H9 (cell line): ENCODE results near the gene TSHB. TPM values are rescaled to one million over a fixed set of nuclear protein-coding genes. Genes with fewer than 3 reads are reported as not detected.

Source experiments
- DNase-seq: peaks from one replicate; pipeline ENCODE4 v3.0.0-alpha.2; 2017
- H2AFZ ChIP-seq: one replicate; pipeline ENCODE4 v1.6.1; 2013; ENCODE audit warnings: mild to moderate bottlenecking, low read length, control low read depth, moderate library complexity
- H2AK5ac ChIP-seq: 2 replicates; pipeline ENCODE4 v1.6.1; 2013; ENCODE audit warnings: low read length, control low read depth, mixed read lengths; ENCODE audit not compliant: insufficient read length
- H2BK120ac ChIP-seq: one replicate; pipeline ENCODE4 v1.6.1; 2013; ENCODE audit warnings: low read depth, mild to moderate bottlenecking, low read length, control low read depth, inconsistent platforms; ENCODE audit not compliant: poor library complexity, severe bottlenecking
- H2BK12ac ChIP-seq: 2 replicates; pipeline ENCODE4 v1.6.1; 2013; ENCODE audit warnings: low read length, control low read depth, mixed read lengths, low read depth; ENCODE audit not compliant: insufficient read length
- H2BK15ac ChIP-seq: 2 replicates; pipeline ENCODE4 v1.6.1; 2013; ENCODE audit warnings: low read depth, low read length, control low read depth
- H2BK20ac ChIP-seq: one replicate; pipeline ENCODE4 v1.6.1; 2013; ENCODE audit warnings: low read depth, mild to moderate bottlenecking, low read length, control low read depth, inconsistent platforms; ENCODE audit not compliant: poor library complexity, severe bottlenecking
- H2BK5ac ChIP-seq: 2 replicates; pipeline ENCODE4 v1.6.1; 2013; ENCODE audit warnings: low read length, control low read depth, mixed read lengths; ENCODE audit not compliant: insufficient read length
- H3K14ac ChIP-seq: 2 replicates; pipeline ENCODE4 v1.6.1; 2013; ENCODE audit warnings: low read length, control low read depth; ENCODE audit not compliant: insufficient read depth
- H3K18ac ChIP-seq: 2 replicates; pipeline ENCODE4 v1.6.1; 2013; ENCODE audit warnings: low read depth, mild to moderate bottlenecking, mixed read lengths, low read length, control low read depth; ENCODE audit not compliant: insufficient read length
- H3K23ac ChIP-seq: 2 replicates; pipeline ENCODE4 v1.6.1; 2013; ENCODE audit warnings: low read length, control low read depth, mixed read lengths, low read depth; ENCODE audit not compliant: insufficient read length
- H3K23me2 ChIP-seq: 2 replicates; pipeline ENCODE4 v1.6.1; 2013; ENCODE audit warnings: low read depth, mild to moderate bottlenecking, mixed read lengths, low read length, control low read depth; ENCODE audit not compliant: insufficient read length, poor library complexity, severe bottlenecking
- H3K27ac ChIP-seq: 2 replicates; pipeline ENCODE4 v1.5.1; 2013; ENCODE audit warnings: low read length, control low read depth, mixed read lengths, low read depth; ENCODE audit not compliant: insufficient read length
- H3K27me3 ChIP-seq: 2 replicates; pipeline ENCODE4 v1.6.1; 2013; ENCODE audit warnings: low read length, control low read depth, inconsistent platforms; ENCODE audit not compliant: insufficient read depth
- H3K4ac ChIP-seq: 2 replicates; pipeline ENCODE4 v1.6.1; 2013; ENCODE audit warnings: low read depth, mild to moderate bottlenecking, control low read depth, inconsistent platforms, low read length, moderate library complexity
- H3K4me1 ChIP-seq: 2 replicates; pipeline ENCODE4 v1.6.1; 2013; ENCODE audit warnings: low read length, control low read depth, inconsistent platforms; ENCODE audit not compliant: insufficient read depth
- H3K4me2 ChIP-seq: 2 replicates; pipeline ENCODE4 v1.6.1; 2013; ENCODE audit warnings: low read length, control low read depth, mixed read lengths; ENCODE audit not compliant: insufficient read length, insufficient read depth
- H3K56ac ChIP-seq: 2 replicates; pipeline ENCODE4 v1.6.1; 2013; ENCODE audit warnings: low read depth, mild to moderate bottlenecking, mixed read lengths, low read length, control low read depth; ENCODE audit not compliant: insufficient read length
- H3K79me1 ChIP-seq: 2 replicates; pipeline ENCODE4 v1.6.1; 2013; ENCODE audit warnings: low read depth, mild to moderate bottlenecking, moderate library complexity, low read length, control low read depth, inconsistent platforms; ENCODE audit not compliant: insufficient read depth, poor library complexity, severe bottlenecking
- H3K79me2 ChIP-seq: 2 replicates; pipeline ENCODE4 v1.6.1; 2013; ENCODE audit warnings: low read length, control low read depth, inconsistent platforms; ENCODE audit not compliant: insufficient read depth
- H3K9ac ChIP-seq: 2 replicates; pipeline ENCODE4 v1.6.1; 2013; ENCODE audit warnings: low read length, control low read depth, mixed read lengths; ENCODE audit not compliant: insufficient read length; ENCODE audit errors: extremely low read depth
- H3K9me3 ChIP-seq: one replicate; pipeline ENCODE4 v1.6.1; 2013; ENCODE audit warnings: low read depth, low read length, inconsistent platforms; ENCODE audit not compliant: control insufficient read depth
- H3T11ph ChIP-seq: one replicate; pipeline ENCODE4 v1.6.1; 2013; ENCODE audit warnings: mild to moderate bottlenecking, low read length, control low read depth, inconsistent platforms
- H4K20me1 ChIP-seq: one replicate; pipeline ENCODE4 v1.6.1; 2013; ENCODE audit not compliant: control insufficient read depth, insufficient read length, insufficient read depth
- H4K5ac ChIP-seq: 2 replicates; pipeline ENCODE4 v1.6.1; 2013; ENCODE audit warnings: low read depth, mild to moderate bottlenecking, mixed read lengths, low read length, control low read depth; ENCODE audit not compliant: insufficient read length
- H4K8ac ChIP-seq: replicated peaks from 2 replicates; pipeline ENCODE4 v1.6.1; 2013; ENCODE audit warnings: low read length, control low read depth, mixed read lengths, low read depth; ENCODE audit not compliant: insufficient read length
- H4K91ac ChIP-seq: 2 replicates; pipeline ENCODE4 v1.6.1; 2013; ENCODE audit warnings: low read depth, mild to moderate bottlenecking, moderate library complexity, mixed read lengths, low read length, control low read depth; ENCODE audit not compliant: insufficient read length
- H3K27ac Mint-ChIP-seq, 3 experiments: 2 replicates in 2 of 3; 3 replicates in 1 of 3; pipeline ENCODE4 v1.8.0; 2020 to 2021; ENCODE audit warnings: mixed read lengths in 3 of 3, mild to moderate bottlenecking in 1 of 3, moderate library complexity in 1 of 3
- H3K27me3 Mint-ChIP-seq: 2 replicates; pipeline ENCODE4 v1.8.0; 2021; ENCODE audit warnings: low read depth, mild to moderate bottlenecking, moderate library complexity, mixed read lengths
- H3K36me3 Mint-ChIP-seq, 3 experiments: 2 replicates in 2 of 3; 3 replicates in 1 of 3; pipeline ENCODE4 v1.8.0; 2020 to 2021; ENCODE audit warnings: low read depth in 3 of 3, mixed read lengths in 3 of 3; ENCODE audit not compliant: insufficient read depth in 1 of 3
- H3K4me1 Mint-ChIP-seq, 2 experiments: 2 replicates each; pipeline ENCODE4 v1.8.0; 2020; ENCODE audit warnings: mixed read lengths in 2 of 2
- H3K4me3 Mint-ChIP-seq, 2 experiments: 2 replicates in 1 of 2; 3 replicates in 1 of 2; pipeline ENCODE4 v1.8.0; 2020 to 2021; ENCODE audit warnings: mild to moderate bottlenecking in 2 of 2, mixed read lengths in 2 of 2, moderate library complexity in 1 of 2
- H3K9me3 Mint-ChIP-seq, 2 experiments: 2 replicates in 1 of 2; 3 replicates in 1 of 2; pipeline ENCODE4 v1.8.0; 2020; ENCODE audit warnings: mild to moderate bottlenecking in 2 of 2, mixed read lengths in 2 of 2, moderate library complexity in 1 of 2
- CTCF ChIP-seq: fragments of 200-600 bp; sonication (generic); conservative IDR thresholded peaks from 3 replicates; pipeline ENCODE4 v1.8.0; 2021; ENCODE audit warnings: antibody characterized with exemption, mild to moderate bottlenecking
- WGBS: extraction: QIAGEN DNeasy Blood & Tissue Kit; methylation state at CpG from one replicate; pipeline ENCODE4 v1.1.7; 2013; ENCODE audit warnings: missing lambda C conversion rate, low lambda C conversion rate, mixed read lengths; ENCODE audit not compliant: insufficient read length; ENCODE audit errors: extremely low coverage; 5-methylcytosine and 5-hydroxymethylcytosine counted together
- total RNA-seq: library from RNA; stranded (reverse); gene quantifications from 2 replicates; pipeline ENCODE4 v1.2.1, GENCODE V29; 2021

Gene TSHB
- total RNA-seq, 1 experiment from 2014 or later: not detected

DNA sequence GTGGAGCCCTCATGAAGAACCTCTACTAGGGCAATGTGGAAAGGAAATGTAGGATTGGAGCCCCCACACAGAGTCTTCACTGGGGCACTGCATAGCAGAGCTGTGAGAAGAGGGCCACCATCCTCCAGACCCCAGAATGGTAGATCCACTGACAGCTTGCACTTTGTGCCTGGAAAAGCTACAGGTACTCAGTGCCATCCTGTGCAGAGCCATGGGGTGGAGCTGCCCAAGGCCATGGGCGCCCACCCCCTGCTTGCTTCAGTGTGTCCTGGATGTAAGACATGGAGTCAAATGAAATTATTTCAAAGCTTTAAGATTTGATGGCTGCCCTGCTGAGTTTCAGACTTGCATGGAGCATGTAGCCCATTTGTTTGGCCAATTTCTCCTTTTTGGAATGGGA, 17.2 kb upstream of the TSHB start:
- Mint-ChIP-seq H3K4me1 (peaks cover 0 to 3% of the 10 kb centered on the region in 2 experiments; a peak in 1 of 4 replicates), H3K4me3 (no peak overlapping the region), H3K27me3 (peaks cover 2% of the 10 kb centered on the region), H3K36me3 (no peaks in the 10 kb centered on the region), H3K9me3 (peaks cover 3 to 10% of the 10 kb centered on the region in 2 experiments; a peak in 3 of 5 replicates), H3K27ac (no peak overlapping the region)
- H2BK5ac ChIP-seq: no peak overlapping the region
- no peaks in the 10 kb centered on the region for H3K4me1 ChIP-seq
- no peak overlapping the region for H3K27ac ChIP-seq
- H3K27me3 ChIP-seq: no peaks in the 10 kb centered on the region
- no peak overlapping the region for H4K91ac ChIP-seq
- H3K23me2 ChIP-seq: no peaks in the 10 kb centered on the region
- no peak overlapping the region for H2AK5ac ChIP-seq
- H3K18ac ChIP-seq: no peak overlapping the region
- no peaks in the 10 kb centered on the region for H3K9me3 ChIP-seq
- no peak overlapping the region for H3K56ac ChIP-seq
- H3K4me2 ChIP-seq: no peak overlapping the region
- WGBS: no CpG with 5 or more reads among the region's 1 CpG
- no peak overlapping the region for H4K5ac ChIP-seq
- no peak overlapping the region for H2BK15ac ChIP-seq
- no peak overlapping the region for H2AFZ ChIP-seq
- no peak for DNase-seq
- no peak for TF ChIP-seq CTCF
- H3K14ac ChIP-seq: no peak overlapping the region
- H3T11ph ChIP-seq: no peak overlapping the region
- no peaks in the 10 kb centered on the region for H4K20me1 ChIP-seq
- H3K23ac ChIP-seq: no peak overlapping the region
- no peaks in the 10 kb centered on the region for H3K79me2 ChIP-seq
- H3K9ac ChIP-seq: no peak overlapping the region
- H3K79me1 ChIP-seq: no peaks in the 10 kb centered on the region
- H3K4ac ChIP-seq: no peak overlapping the region
- H2BK12ac ChIP-seq: no peak overlapping the region
- H4K8ac ChIP-seq: no peak overlapping the region
- H2BK120ac ChIP-seq: no peak overlapping the region
- H2BK20ac ChIP-seq: no peak overlapping the region
